GM23248 (cell line): ENCODE data around the gene XYLT2.

ENCODE experiments used
- EZH2 ChIP-seq: fragments of 200-600 bp; sonication (generic); IDR thresholded peaks from 2 replicates; pipeline ENCODE4 v1.6.1; 2018; ENCODE audit warnings: antibody characterized with exemption, mild to moderate bottlenecking; ENCODE audit not compliant: insufficient read depth, poor library complexity, severe bottlenecking
- EZH2phosphoT487 ChIP-seq: fragments of 200-600 bp; sonication (generic); IDR thresholded peaks from 2 replicates; pipeline ENCODE4 v1.6.1; 2018; ENCODE audit warnings: antibody characterized with exemption, moderate library complexity, mild to moderate bottlenecking, low read depth; ENCODE audit not compliant: insufficient read depth

- no peak for TF ChIP-seq EZH2
- no peak for TF ChIP-seq EZH2phosphoT487
Observed at GRCh38 chr17:50319306-50320004, 26.5 kb upstream of the XYLT2 start.
